Fibroblast of the aortic adventitia (primary cell): ENCODE measurements around the gene PIRT. TPM values are rescaled to one million over a fixed set of nuclear protein-coding genes. Genes with fewer than 3 reads are reported as not detected.

Experiments used
- DNase-seq: peaks from one replicate; pipeline ENCODE4 v3.0.0-alpha.2; 2010; ENCODE audit warnings: low read depth
- H3K4me3 ChIP-seq: 2 replicates; pipeline ENCODE4 v1.5.1; 2011; ENCODE audit warnings: low read depth, mild to moderate bottlenecking, control low read depth, low read length, moderate library complexity
- CTCF ChIP-seq: IDR thresholded peaks from 2 replicates; pipeline ENCODE4 v1.5.1; 2011; ENCODE audit warnings: mild to moderate bottlenecking, low read length, control low read depth, inconsistent platforms; ENCODE audit not compliant: insufficient read depth
- total RNA-seq: library from RNA; depleted of rRNA; stranded (reverse); fragments of >200 nt; gene quantifications from 2 replicates; pipeline ENCODE4 v1.2.3, GENCODE V29; 2012; ENCODE audit warnings: low replicate concordance

Gene PIRT
- total RNA-seq, 1 donor: not detected

- no peak for TF ChIP-seq CTCF
- H3K4me3 ChIP-seq: no peak overlapping the region
- DNase-seq: no peak
Measured at GRCh38 chr17:10806545-10807262, 31.2 kb downstream of the PIRT start.

GRCh38 chr17:10805911-10806310 is 32.0 kb downstream of the PIRT start:
- DNase-seq: no peak

GRCh38 chr17:10804546-10804945 is 33.3 kb downstream of the PIRT start:
- no peak for DNase-seq
- H3K4me3 ChIP-seq: no peak overlapping the region
- TF ChIP-seq CTCF: no peak

More at GRCh38 chr17:10805911-10806310, 32.0 kb downstream of the PIRT start:
- no peak for TF ChIP-seq CTCF
- no peak overlapping the region for H3K4me3 ChIP-seq

GRCh38 chr17:10803830-10804475 is 33.9 kb downstream of the PIRT start, which contains the start of gene TMEM238L:
Gene TMEM238L (minus strand): TSS chr17:10804099. CDS start chr17:10803963, 136 bp downstream.
- no peak for DNase-seq
- TF ChIP-seq CTCF: no peak
- H3K4me3 ChIP-seq: no peak within 1 kb of the TSS

GRCh38 chr17:10803350-10803749 is 34.5 kb downstream of the PIRT start:
- no peak for TF ChIP-seq CTCF
- H3K4me3 ChIP-seq: no peak overlapping the region
- DNase-seq: no peak

GRCh38 chr17:10802496-10803284 is 35.2 kb downstream of the PIRT start:
- DNase-seq: no peak
- H3K4me3 ChIP-seq: no peak overlapping the region
- no peak for TF ChIP-seq CTCF
